Skeletal muscle cell (primary cell): ENCODE results near the gene HOXA6.

ENCODE experiments used
- DNase-seq: peaks from one replicate; pipeline ENCODE4 v3.0.0-alpha.2; 2010; ENCODE audit warnings: low read depth
- H3K4me3 ChIP-seq: 2 replicates; pipeline ENCODE4 v1.5.1; 2011; ENCODE audit warnings: low read depth, mild to moderate bottlenecking, control low read depth, low read length, moderate library complexity

The HOXA6 gene

DNA sequence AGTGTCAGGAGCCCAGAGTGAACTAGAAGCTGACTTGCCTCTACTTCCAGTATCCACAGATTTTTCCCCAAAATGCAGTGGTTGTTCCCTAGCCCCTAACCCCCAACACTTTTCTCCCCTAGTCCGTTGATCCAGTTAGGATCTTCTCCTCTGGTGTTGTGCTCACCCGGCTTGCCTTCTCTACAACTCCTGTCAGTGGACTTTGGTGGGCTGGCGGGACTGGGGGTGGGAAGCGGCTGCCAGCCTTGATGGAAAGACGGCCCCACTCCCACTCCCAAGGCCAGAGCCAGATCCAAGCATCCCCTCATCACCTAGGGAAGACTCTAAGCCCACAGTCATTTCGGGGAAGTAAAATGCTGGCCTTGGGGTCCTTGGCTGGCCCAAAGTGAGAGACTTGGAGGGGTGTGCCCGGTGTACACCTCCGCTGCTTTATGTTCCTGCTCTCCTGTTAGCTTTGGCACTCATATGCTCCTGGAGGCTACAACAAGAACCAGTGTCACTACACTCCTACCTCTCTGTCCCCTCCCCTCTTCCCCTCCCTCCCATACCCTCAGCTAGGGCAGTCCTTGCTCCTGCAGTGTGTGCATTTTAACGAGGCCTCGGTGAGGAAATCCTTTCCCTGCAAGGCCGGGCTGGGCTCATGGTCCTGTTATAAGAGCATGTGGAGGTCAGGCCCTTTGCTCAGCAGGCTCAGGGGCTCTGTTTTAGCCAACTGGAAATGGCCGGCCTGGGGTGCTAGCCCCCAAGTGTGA, 27.5 kb upstream of the HOXA6 start:
- H3K4me3 ChIP-seq, result peak overlapping the region; percentile 78
- DNase-seq, result no peak

DNA sequence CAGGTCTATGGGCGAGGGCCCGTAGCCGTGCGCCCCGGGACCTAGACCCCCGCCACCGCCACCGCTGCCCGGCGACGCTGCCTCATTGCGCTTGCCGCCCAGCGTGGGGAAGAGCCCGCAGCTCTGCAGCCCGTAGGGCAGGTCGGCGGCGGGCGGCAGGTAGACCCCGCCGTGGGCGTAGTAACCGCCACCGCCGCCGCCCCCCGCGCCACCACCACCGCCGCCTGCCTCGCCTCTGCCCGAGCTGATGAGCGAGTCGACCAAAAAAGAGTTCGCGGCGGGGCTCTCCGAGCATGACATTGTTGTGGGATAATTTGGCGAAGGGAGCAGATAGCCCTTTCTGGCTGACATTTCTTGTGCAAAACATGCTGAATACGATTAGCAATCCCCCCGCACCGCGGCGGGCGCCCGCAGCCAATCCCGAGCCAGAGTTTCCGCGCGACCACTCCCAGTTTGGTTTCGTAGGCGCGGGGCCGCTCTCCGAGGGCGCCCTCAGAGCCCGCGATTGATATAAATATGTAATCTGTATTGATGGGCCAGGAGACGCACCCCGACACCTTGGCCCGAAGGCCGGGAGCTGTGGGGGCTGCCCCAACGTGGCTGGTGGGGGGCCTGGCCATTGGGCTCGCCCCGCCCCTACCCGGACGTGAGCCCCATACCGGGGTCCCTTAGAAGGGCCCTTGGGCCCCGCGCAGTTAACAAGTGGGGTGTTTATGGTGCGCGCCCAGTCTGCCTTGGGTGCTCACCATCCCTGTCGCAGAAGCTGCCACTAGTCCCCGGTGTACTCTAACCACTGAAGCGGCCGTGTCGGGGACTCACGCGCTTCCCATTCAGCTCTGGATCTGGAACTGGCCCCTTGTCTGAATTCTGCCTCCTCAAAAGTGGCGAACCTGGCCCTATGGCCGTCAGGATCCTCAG, 26.6 kb upstream of the HOXA6 start, which contains the start of gene HOXA10:
Gene HOXA10 (minus strand): TSS at position 365 of the 918 bp plus-strand sequence. CDS start 14 bp downstream, at position 351.
- peak within 1 kb of the TSS; percentile 78 for H3K4me3 ChIP-seq
- no peak for DNase-seq

DNA sequence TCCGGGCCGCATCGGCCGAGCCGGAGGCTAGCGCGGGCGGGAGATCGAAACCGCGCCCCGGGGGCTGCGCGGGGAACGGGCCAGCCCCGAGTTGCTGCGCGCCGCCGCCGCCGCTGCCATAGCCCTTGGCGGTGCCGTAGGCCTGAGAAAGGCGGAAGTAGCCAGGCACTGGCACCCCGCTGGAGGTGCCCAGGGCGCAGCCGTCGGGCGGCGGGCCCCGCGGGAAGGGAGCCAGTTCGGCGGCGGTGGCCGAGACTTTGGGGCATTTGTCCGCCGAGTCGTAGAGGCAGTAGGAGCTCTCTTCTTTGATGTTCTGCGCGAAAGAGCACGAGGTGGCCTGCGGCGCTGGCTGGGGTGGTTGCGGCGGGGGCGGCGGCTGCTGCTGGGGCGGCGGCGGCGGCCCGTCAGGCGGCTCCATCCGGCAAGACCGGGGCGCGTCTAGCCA, 26.0 kb upstream of the HOXA6 start:
- DNase-seq, result no peak
- peak overlapping the region; percentile 78 for H3K4me3 ChIP-seq

DNA sequence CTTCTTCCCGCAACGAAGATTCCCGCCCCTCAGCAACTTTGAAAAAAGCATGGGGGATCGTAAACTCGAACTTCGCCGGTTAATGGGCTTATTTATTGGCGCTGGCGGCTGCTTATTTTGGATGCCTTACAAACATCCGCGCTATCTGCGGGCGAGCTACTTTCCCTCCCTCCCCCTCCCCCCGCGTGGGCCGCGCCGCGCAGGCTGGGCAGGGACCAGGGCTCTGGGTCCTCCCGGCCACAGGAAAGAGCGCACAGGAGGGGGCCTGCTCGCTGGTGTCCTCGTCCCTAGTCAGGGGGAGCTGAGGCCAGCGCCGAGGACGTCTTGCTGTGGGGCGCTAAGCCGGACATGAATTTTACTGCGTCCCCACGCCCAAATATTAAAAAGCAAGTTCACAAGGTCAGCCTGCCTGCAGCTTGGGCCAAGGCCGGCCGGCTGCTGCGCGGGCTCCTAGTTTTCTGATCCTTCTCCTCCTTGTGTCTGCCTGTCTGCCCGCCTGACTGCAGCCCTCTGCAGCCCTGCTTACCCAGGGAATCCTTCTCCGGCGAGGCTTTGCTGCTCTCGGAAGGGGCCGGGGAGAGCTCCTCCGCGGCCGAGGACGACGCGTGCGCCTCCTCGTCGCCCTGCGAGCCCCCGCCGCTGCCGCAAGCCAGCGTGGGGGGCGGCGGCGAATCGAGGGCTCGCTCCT, 25.4 kb upstream of the HOXA6 start:
- peak overlapping the region; percentile 78 for H3K4me3 ChIP-seq
- peak; percentile 78 for DNase-seq

DNA sequence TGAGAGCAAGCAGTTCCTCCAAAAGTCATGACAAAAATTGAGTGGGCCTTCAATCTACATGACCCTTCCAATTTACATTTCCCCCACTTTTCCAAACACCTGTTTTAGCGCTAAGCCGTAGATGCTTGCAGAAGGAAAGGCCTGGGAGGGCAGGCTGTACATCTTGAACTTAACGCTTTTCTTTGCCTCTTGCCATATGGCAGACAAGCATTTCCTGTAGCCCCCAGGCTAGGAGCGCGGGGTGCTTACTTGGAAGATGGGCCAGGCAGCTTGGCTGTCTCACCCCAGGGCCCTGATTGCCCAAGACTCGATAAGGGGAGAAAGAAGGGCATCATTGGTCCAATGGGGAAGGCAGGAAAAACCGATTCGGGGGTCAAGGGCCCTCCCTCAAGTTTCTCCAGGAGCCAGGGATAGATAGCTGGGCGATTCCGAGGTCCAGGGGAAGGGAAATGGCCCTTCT, 24.8 kb upstream of the HOXA6 start:
- H3K4me3 ChIP-seq, result peak overlapping the region; percentile 78

DNA sequence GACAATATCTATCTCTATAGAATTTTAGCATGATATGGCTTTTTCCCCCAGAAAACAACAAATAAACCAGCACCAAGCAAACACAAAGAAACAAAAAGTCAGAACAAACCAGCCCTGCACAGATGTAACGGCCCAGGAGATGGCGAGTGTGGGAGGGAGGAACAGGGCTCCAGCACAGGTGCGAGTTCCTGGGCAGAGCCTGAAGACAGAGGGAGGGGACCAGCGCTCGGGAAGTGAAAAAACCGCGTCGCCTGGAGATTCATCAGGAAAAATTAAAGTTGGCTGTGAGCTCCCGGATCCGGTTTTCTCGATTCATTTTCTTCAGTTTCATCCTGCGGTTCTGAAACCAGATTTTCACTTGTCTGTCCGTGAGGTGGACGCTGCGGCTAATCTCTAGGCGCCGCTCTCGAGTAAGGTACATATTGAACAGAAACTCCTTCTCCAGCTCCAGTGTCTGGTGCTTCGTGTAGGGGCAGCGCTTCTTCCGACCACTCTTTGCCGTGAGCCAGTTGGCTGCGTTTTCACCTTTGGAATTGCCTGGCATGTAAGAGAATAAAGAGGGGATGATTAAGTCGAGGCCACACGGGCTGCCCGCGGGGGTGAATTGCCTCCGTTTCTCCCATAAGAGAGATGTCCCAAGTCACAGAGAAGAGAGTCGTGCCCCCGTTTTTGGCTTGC, 24.2 kb upstream of the HOXA6 start:
- DNase-seq, result no peak
- H3K4me3 ChIP-seq, result peak overlapping the region; percentile 78

More for the DNA sequence above, 24.8 kb upstream of the HOXA6 start:
- DNase-seq, result no peak

DNA sequence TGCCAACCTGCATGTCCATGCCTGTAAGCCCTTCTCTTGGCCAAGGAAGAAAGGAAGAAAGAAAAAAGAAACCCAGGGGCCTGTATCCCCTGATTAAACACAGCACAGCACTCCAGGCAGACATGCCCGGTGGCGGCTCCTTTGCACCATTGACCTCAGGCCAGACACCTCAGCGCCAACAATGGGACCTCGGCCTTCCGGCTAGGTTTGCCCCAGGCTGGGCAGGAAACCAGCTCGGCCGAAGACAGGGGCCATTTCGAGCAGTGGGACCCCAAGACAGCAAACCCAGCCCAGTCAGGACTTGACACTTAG, 23.7 kb upstream of the HOXA6 start:
- DNase-seq, result no peak
- peak overlapping the region; percentile 78 for H3K4me3 ChIP-seq

DNA sequence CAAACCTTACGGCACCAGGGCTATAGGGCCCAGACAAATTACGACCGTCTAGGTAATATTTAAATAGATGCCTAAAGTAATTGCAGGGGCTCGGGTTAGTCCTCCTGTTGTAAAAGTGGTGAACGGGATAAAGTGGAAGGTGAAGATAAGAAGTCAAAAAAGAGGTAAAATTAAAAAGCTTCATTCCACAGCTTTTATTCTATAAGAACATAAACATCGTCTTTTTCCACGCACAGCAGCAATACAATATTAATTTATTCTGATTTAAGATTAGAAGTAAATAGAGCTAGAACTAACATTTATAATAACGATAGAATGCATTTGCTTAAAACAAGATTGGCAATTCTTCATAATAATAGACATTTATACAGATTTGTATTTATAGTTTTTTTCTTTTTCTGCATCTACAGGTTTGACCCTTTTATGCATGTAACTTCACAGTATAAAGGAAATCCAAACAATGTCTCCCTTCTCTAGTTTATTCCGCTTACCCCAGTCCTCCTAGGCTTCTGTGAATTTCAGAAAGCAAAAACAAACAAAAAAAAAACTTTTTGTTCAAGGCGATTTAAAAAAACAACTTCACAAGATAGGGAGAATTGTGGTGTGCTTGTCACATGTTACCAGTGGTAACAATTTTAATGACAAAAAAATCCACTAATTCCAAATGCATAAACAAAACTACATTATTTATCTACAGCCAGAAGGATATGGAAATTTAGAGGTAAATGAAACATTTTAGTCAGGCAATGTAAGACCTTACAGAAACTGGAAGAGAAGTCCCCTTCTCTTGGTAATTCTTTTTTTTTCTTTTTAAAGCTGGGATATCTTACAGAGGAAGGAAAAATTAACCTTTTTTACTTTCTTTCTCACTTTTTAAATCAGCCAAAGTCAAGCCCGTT, 23.1 kb upstream of the HOXA6 start:
- DNase-seq, result no peak
- H3K4me3 ChIP-seq, result peak overlapping the region; percentile 78

DNA sequence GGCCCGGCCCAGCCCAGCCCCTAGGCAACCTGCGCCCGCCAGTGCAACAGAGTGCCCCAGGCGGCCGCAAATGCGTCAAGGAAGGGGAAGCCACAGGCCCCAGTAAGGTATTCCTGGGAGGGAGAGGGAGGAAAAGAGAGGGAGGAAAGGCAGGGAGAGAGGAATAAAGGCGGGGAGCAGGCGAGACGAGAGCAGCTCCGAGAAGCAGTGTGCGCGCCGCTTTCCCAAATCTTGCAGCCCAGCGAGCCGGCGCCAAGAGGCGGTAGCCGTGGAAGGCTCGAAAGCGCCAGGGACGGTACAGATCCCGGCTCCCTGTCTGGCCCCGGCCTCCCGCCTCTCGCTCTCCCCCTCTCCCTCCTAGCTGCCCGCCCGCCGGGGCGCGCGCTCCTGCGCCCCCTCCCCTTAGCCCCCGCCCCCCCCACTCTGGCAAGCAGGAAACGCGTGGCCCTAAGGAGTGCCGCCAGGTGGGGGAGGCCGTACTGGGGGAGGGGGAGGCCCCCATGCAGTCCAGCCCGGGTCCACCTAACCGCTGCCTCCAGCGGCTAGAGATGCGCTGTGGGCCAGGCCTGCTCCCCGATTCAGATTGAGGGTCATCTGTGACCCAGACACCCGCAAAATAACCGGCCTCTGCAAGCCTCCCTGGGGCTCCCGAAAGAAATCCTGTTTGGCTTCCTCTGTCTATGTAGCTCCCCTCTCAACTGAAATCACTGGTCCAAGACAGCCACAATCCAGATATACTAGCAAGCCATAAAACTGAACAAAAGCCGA, 22.3 kb upstream of the HOXA6 start:
- no peak for DNase-seq
- H3K4me3 ChIP-seq, result peak overlapping the region; percentile 78

DNA sequence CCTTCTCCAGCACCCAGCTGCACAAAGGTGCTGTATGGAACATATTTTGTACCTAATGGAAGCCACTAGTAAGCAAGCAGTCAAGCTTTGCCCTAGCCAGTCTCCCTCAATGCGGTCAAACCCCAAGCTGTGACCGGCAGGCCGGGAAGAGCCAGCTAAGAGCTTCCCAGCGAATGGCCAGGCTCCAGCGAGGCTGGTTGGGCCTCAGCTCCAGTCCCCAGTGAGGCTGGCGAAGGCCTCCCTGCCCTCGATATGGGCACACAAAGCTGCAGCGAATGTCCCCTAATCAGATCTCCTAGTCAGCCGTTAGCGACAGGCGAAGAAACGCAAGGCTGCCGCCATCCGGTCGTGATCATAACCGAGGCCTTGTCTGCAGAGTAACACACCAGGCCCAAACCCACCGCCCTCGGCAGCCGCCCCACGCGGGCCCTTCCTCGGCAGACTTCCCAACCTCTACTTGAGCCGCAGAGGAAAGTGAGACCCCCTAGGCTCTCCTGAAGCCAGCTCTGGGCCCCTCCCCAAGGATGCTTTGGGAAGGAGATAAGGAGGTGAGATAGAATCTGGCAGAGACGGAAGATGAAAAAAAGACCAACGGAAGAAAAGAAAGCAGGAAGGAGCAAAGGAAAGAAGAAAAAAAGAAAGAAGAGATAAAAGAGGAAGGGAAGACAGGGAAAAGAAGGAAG, 20.8 kb upstream of the HOXA6 start:
- DNase-seq, result no peak
- peak overlapping the region; percentile 78 for H3K4me3 ChIP-seq

DNA sequence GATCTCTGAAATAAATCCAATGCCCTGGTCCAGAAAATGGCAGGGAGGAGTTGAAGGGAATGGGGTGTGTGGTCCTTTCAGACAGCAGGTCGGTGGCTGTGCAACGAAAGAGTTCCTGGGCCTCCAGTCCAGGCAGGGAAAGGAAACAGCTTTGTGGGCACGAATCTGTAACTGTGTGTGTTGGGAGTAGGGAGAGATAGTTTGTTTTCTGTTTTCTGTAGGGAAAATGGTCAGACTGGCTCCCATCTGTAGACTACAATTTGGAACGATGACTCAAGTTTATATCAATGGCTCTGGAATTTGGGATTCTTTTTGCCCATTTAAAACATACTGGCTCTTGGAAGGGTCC, 20.3 kb upstream of the HOXA6 start:
- H3K4me3 ChIP-seq, result peak overlapping the region; percentile 78
- no peak for DNase-seq

DNA sequence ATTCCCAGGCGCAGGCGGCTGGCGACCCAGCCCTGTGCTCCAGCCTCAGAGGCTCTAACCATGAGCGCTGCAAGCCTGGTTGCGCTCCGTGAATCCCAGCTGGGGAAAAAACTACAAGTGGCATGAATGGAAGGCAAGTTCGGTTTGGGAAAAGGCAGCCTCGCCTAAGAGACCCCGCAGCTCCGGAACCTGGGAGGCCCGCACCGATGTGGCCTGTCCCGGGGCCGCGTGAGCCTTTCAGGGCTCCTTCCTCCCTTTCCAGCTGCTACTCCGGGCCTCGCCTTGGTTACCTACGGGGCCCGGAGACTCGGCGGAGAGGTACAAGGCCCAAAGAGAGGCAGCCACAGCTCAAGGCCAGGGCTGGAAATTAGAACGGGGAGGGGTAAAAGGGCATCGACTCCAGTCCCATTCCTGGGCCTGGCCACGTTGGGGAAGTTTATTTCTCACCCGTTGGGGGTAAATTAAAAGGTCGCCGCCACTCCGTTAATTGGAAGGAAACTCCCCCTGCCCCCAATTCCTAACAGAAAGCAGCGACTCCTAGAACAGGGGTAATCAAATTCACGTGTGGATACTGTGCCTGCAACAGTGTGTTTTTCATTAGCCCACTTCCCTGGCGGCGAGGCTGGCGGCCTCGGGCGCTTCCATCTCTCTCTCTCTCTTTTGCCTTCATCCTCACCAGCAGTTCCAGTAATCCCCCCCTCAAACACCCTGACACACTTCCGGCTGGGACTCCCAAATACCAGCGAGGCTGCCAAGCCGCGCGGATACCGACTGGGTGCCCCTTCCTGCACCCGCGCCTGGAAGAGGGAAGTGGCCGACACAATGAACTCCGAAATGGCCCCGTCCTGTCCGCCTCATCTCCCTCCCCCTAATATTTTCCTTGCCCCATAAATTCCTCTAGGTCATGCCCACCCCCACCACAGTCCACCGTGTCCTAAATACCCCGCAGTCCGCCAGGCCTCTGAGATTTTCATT, 19.2 kb upstream of the HOXA6 start:
- peak overlapping the region; percentile 78 for H3K4me3 ChIP-seq
- DNase-seq, result no peak

DNA sequence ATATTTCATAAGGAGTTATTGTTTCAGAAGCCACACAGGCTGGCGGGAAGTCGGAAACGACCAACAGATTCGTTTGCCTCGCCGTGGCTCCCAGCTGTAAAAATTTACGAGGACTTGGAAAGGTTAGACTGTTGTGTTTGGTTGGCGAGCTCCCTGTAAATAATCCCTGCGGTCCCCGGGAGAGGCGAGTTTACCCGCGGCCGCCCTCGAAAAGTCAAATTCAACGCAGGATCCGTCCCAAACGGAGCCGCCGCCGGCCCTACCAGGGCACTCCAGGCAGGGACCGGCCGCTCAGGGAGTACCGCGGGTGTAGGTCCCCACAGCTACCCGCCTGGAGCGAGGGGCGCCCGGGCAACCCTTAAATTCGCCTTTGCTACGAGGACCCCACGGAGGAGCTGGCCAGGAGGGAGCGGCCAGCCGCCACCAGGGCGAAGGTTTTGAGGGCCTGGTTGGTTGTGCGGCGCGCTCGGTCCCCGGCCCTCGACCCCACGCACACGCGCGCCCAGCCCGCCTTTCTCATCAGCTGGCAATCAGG, 18.5 kb upstream of the HOXA6 start:
- no peak for DNase-seq
- H3K4me3 ChIP-seq, result peak overlapping the region; percentile 78

DNA sequence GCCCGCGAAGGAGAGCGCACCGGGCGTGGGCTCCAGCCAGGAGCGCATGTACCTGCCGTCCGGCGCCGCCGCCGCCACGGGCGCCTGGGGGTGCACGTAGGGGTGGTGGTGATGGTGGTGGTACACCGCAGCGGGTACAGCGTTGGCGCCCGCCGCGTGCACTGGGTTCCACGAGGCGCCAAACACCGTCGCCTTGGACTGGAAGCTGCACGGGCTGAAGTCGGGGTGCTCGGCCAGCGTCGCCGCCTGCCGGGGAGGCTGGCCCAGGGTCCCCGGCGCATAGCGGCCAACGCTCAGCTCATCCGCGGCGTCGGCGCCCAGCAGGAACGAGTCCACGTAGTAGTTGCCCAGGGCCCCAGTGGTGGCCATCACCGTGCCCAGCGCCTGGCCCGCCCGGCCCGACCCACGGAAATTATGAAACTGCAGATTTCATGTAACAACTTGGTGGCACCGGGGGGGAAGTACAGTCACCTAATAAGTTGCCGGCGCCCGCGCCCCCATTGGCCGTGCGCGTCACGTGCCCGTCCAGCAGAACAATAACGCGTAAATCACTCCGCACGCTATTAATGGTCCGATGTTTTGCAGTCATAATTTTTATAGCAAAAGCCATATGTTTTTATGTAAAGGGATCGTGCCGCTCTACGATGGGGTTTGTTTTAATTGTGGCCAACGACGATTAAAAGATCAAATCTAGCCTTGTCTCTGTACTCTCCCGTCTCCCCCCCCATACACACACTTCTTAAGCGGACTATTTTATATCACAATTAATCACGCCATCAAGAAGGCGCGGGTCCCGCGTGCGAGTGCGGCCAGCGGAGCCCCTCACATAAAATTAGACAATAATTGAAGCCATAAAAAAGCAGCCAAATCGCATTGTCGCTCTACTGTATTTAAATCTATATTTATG, 17.8 kb upstream of the HOXA6 start, which contains the start of gene HOXA9:
Gene HOXA9 (minus strand): TSS at position 449 of the 907 bp plus-strand sequence. CDS start 80 bp downstream, at position 369.
- H3K4me3 ChIP-seq, result peak within 1 kb of the TSS; percentile 78
- DNase-seq, result peak; percentile 94
